Calu3 (cell line): ENCODE measurements around the gene NCAM2. TPM values are rescaled to one million over a fixed set of nuclear protein-coding genes. Genes with fewer than 3 reads are reported as not detected.

Experiments
- BruUV-seq: library from RNA; stranded (reverse); fragments of 400-500 nt; replicated peaks from 2 replicates; lab custom pipeline; 2021; lab: Mats Ljungman, UMichigan
- CTCF ChIA-PET: fragments of 300-600 bp; sonication (Branson Sonifier 250); formaldehyde crosslinking; loops from one replicate; lab custom pipeline; 2022; ENCODE audit warnings: antibody characterized with exemption; lab: Charles Lee
- DNase-seq: peaks from one replicate; pipeline ENCODE4 v3.0.0; 2022
- H3K27ac Mint-ChIP-seq: one replicate; pipeline ENCODE4 v1.8.0; 2022; ENCODE audit warnings: mixed read lengths; ENCODE audit not compliant: unreplicated experiment
- H3K27me3 Mint-ChIP-seq: one replicate; pipeline ENCODE4 v1.8.0; 2022; ENCODE audit warnings: mixed read lengths; ENCODE audit not compliant: unreplicated experiment
- H3K36me3 Mint-ChIP-seq: one replicate; pipeline ENCODE4 v1.8.0; 2022; ENCODE audit warnings: mild to moderate bottlenecking, moderate library complexity, mixed read lengths; ENCODE audit not compliant: insufficient read depth, unreplicated experiment
- H3K4me1 Mint-ChIP-seq: one replicate; pipeline ENCODE4 v1.8.0; 2022; ENCODE audit warnings: mild to moderate bottlenecking, low read depth, mixed read lengths; ENCODE audit not compliant: unreplicated experiment
- H3K4me3 Mint-ChIP-seq: one replicate; pipeline ENCODE4 v1.8.0; 2022; ENCODE audit warnings: mild to moderate bottlenecking, low read depth, moderate library complexity, mixed read lengths; ENCODE audit not compliant: unreplicated experiment
- H3K9me3 Mint-ChIP-seq: one replicate; pipeline ENCODE4 v1.8.0; 2022; ENCODE audit warnings: low read depth, mixed read lengths; ENCODE audit not compliant: unreplicated experiment
- intact Hi-C: fragments of 100-400 bp; cut with micrococcal nuclease; formaldehyde crosslinking; loops from one replicate; pipeline ENCODE4 v1.10.0; 2022; ENCODE audit not compliant: unreplicated experiment
- total RNA-seq: library from RNA; stranded (reverse); gene quantifications from 2 replicates; pipeline ENCODE4 v1.2.3, GENCODE V29; 2022
- TF ChIP-seq, protein P1 (sequence below): fragments of 200-600 bp; IDR thresholded peaks from one replicate; pipeline ENCODE4 v1.8.0; 2022; ENCODE audit warnings: antibody characterized with exemption; ENCODE audit not compliant: unreplicated experiment

The NCAM2 gene
- total RNA-seq, 1 experiment from 2014 or later = not detected

DNA sequence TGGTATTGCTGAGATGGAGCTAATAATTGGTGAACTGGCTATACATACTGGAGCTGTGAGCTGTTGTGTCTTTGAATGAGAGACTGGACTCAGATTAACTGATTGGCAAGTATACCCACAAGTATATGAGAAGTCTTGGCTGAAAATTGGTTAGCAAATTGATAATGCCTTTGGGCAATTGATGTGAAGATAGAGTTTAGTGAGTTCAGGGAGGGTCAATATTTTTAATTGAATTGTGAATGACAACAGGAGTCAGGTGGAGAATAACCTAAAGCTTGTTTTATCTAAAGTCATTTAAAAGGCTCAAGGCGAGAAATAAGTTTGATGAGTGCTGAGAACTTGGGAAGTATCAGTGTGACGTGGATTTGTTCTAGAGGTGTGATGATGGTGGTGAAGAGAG lies 27.5 kb downstream of the NCAM2 start:
- CTCF ChIA-PET = no interaction called here
- TF ChIP-seq, protein P1, sequence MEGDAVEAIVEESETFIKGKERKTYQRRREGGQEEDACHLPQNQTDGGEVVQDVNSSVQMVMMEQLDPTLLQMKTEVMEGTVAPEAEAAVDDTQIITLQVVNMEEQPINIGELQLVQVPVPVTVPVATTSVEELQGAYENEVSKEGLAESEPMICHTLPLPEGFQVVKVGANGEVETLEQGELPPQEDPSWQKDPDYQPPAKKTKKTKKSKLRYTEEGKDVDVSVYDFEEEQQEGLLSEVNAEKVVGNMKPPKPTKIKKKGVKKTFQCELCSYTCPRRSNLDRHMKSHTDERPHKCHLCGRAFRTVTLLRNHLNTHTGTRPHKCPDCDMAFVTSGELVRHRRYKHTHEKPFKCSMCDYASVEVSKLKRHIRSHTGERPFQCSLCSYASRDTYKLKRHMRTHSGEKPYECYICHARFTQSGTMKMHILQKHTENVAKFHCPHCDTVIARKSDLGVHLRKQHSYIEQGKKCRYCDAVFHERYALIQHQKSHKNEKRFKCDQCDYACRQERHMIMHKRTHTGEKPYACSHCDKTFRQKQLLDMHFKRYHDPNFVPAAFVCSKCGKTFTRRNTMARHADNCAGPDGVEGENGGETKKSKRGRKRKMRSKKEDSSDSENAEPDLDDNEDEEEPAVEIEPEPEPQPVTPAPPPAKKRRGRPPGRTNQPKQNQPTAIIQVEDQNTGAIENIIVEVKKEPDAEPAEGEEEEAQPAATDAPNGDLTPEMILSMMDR = no peak
- peaks cover 5% of the 10 kb centered on the region for H3K9me3 Mint-ChIP-seq
- BruUV-seq = no TSS peak
- DNase-seq = no peak
- intact Hi-C loops = no loop called here
- no peak overlapping the region for H3K4me3 Mint-ChIP-seq
- H3K27ac Mint-ChIP-seq = no peak overlapping the region
- no peaks in the 10 kb centered on the region for H3K27me3 Mint-ChIP-seq
- H3K4me1 Mint-ChIP-seq = no peaks in the 10 kb centered on the region
- no peaks in the 10 kb centered on the region for H3K36me3 Mint-ChIP-seq

DNA sequence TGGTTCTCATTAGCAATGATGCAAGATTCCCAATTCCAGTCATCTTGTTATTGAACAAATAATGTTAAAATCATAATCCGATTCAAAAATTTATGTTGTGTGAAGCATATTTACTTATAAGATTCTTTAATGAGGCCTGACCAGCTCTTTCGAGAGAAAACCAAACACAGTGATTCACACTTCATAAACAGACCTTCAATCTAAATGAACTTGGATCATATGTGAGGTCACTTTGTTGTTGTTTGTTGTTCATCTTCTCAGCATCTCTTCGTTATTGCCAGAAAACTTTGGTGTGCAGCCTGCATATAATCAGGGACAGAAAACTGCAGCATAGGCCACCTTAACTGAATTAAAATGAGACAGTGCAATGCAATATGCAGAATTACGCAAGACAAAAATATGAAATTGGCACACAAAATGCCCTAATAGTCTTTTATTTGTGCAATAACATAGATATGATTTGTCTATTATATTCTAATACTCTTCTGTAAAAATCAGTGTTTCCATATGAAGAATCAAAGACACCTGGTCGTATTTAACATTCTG lies 30.1 kb downstream of the NCAM2 start:
- no peaks in the 10 kb centered on the region for H3K27me3 Mint-ChIP-seq
- CTCF ChIA-PET = no interaction called here
- H3K4me3 Mint-ChIP-seq = no peak overlapping the region
- no TSS peak for BruUV-seq
- H3K9me3 Mint-ChIP-seq = peaks cover 7% of the 10 kb centered on the region
- no peaks in the 10 kb centered on the region for H3K36me3 Mint-ChIP-seq
- TF ChIP-seq, protein P1 = no peak
- intact Hi-C loops = no loop called here
- H3K4me1 Mint-ChIP-seq = no peaks in the 10 kb centered on the region
- H3K27ac Mint-ChIP-seq = no peak overlapping the region
- DNase-seq = no peak

DNA sequence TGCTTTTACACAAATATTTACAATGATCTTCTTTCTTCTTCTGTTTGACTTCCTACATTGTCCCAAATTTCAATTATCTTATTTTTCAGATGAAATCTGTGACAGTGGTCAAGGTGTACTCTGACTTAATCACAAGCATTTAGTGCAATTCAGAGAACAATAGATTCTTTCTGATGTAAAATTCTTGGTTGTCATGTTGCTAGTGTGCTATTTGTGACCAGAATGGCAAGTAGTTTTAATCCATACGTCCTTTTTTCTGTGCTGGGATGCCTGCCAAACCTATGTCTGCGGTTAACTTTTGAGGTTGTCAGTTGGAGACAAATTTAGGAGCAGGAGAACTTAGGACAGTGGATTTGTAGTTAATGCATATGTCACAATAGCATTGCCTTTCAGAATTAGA lies 31.0 kb downstream of the NCAM2 start:
- CTCF ChIA-PET = no interaction called here
- TF ChIP-seq, protein P1 = no peak
- Mint-ChIP-seq H3K4me3 (no peak overlapping the region), H3K9me3 (peaks cover 7% of the 10 kb centered on the region), H3K4me1 (no peaks in the 10 kb centered on the region), H3K27me3 (no peaks in the 10 kb centered on the region), H3K36me3 (no peaks in the 10 kb centered on the region), H3K27ac (no peak overlapping the region)
- BruUV-seq = no TSS peak
- no peak for DNase-seq
- intact Hi-C loops = no loop called here

DNA sequence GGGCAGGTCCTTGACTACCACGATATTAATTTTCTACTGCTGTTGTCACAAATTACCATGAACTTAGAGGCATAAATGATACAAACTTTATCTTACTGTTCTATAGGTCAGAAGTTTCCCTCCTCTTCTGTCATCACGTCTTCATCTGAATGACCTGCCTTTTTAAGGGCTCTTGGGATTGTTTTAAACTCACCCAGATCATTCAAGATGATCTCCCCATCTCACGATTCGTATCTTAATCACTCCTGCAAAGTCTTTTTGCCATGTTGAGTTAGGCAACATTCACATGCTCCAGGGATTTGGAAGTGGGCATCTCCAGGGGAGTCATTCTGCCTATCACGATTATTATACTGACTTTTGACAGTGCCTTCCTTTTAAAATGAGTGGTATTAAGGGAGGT lies 32.1 kb downstream of the NCAM2 start:
- TF ChIP-seq, protein P1 = no peak
- BruUV-seq = no TSS peak
- Mint-ChIP-seq H3K9me3 (peaks cover 7% of the 10 kb centered on the region), H3K4me1 (no peaks in the 10 kb centered on the region), H3K4me3 (no peak overlapping the region), H3K27ac (no peak overlapping the region), H3K36me3 (no peaks in the 10 kb centered on the region), H3K27me3 (no peaks in the 10 kb centered on the region)
- CTCF ChIA-PET = no interaction called here
- intact Hi-C loops = no loop called here
- DNase-seq = no peak
